Right ventricle myocardium inferior (tissue), 1 donor: ENCODE results near the gene ZNF736. TPM values are rescaled to one million over a fixed set of nuclear protein-coding genes. Genes with fewer than 3 reads are reported as not detected.

ENCODE experiments used
- ATAC-seq: fragments of 200-7000 bp; cut with Tn5 transposase; one replicate; pipeline ENCODE4 v1.9.1; 2020; ENCODE audit warnings: mild to moderate bottlenecking, moderate library complexity
- DNase-seq: peaks from one replicate; pipeline ENCODE4 v3.0.0; 2021; ENCODE audit errors: missing footprints
- intact Hi-C: fragments of 100-400 bp; cut with DNase I; formaldehyde crosslinking; loops from one replicate; pipeline ENCODE4 v1.11.0; 2022
- total RNA-seq: library from RNA; stranded (reverse); fragmentation: NEBNext Ultra II Directional; extraction: Animal tissue kit (Norgen Biotek cat#: 25700); gene quantifications from one replicate; pipeline ENCODE4 v1.2.1, GENCODE V29; 2021
- donor health status: DM: no; HTN: yes; CAD: no; lungs with severe emphysema.

ZNF736 gene
- total RNA-seq, 1 donor from 2014 or later = 3.4 TPM

- intact Hi-C loops = no loop called here
Observed at GRCh38 chr7:64371116-64371515, 57.4 kb downstream of the ZNF736 start.

GRCh38 chr7:64373017-64373416 lies 59.3 kb downstream of the ZNF736 start:
- DNase-seq (no peak), ATAC-seq (no peak)
- intact Hi-C loops = no loop called here

More at GRCh38 chr7:64371116-64371515, 57.4 kb downstream of the ZNF736 start:
- DNase-seq (no peak), ATAC-seq (no peak)

GRCh38 chr7:64400401-64400800 lies 86.6 kb downstream of the ZNF736 start:
- intact Hi-C loops = no loop called here
- ATAC-seq = no peak

More at GRCh38 chr7:64400401-64400800, 86.6 kb downstream of the ZNF736 start:
- no peak for DNase-seq

Other genes starting within 250 kb of the ZNF736 start
- gene ZNF735, start 106.8 kb upstream of the ZNF736 start, total RNA-seq = not detected
- gene ZNF679, start 85.5 kb upstream of the ZNF736 start, total RNA-seq = not detected
- 20.9 TPM for gene ZNF680, start 249.1 kb downstream of the ZNF736 start, total RNA-seq